Measurements from ENCODE around the gene PYCR2. TPM values are rescaled to one million over a fixed set of nuclear protein-coding genes. Genes with fewer than 3 reads are reported as not detected.

Gene PYCR2
- total and polyA plus RNA-seq, 10 of the 15 experiments (the other 5 are each of a cell fraction or from before 2014, with no cell fraction given), result 1.7 to 81.8 (median 54.9) TPM

DNA sequence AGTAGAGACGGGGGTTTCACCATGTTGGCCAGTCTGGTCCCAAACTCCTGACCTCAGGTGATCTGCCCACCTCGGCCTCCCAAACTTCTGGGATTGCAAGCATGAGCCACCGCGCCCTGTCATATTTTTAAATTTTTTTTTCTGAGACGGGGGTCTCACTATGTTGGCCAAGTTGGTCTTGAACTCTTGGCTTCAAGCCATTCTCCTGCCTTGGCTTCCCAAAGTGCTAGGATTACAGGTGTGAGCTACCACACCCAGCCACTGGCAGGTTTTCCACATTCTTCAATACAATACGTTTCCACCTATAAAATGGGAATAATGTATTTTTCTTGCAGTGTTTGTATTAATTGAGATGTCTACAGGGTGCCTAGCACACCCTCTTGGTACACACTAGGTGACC lies 31.7 kb downstream of the PYCR2 start:
- no peak for FAIRE-seq
- intact Hi-C loops (cut with micrococcal nuclease; ENCODE audit: unreplicated experiment), result no loop called here
- WGBS (ENCODE audit: insufficient coverage, insufficient replicate concordance, low lambda C conversion rate, missing lambda C conversion rate), result 71% methylated on average over 6 of the region's 6 CpGs
- Histone ChIP-seq H4K20me1 (ENCODE audit: control insufficient read depth, insufficient read depth) (no peaks in the 10 kb centered on the region), H3K27me3 (replicated peaks in 1 of 2; ENCODE audit: control insufficient read depth in 2 of 2, insufficient read depth in 2 of 2, low read length in 1 of 2) (no peaks in the 10 kb centered on the region), H3K9ac (ENCODE audit: control insufficient read depth, insufficient read depth, low read length) (no peak overlapping the region), H3K4me3 (no peak overlapping the region), H3K4me1 (ENCODE audit: control insufficient read depth, insufficient read depth, low read length) (peaks cover 10% of the 10 kb centered on the region), H3K27ac (ENCODE audit: control insufficient read depth, insufficient read depth) (no peak overlapping the region), H2AFZ (ENCODE audit: control insufficient read depth, low read depth, low read length) (no peak overlapping the region), H3K79me2 (ENCODE audit: control insufficient read depth, insufficient read depth, low read length) (no peaks in the 10 kb centered on the region), H3K36me3 (ENCODE audit: control insufficient read depth in 2 of 2, insufficient read depth in 2 of 2, low read length in 1 of 2) (no peaks in the 10 kb centered on the region), H3K4me2 (ENCODE audit: control insufficient read depth, insufficient read depth) (no peak overlapping the region), H3K9me3 (replicated peaks; ENCODE audit: control insufficient read depth, insufficient read depth, low read length) (no peaks in the 10 kb centered on the region)
- no peak for ATAC-seq
- no peak for TF ChIP-seq SREBF1 (IDR thresholded peaks at IDR 0.05; ENCODE audit: low read length)
- TF ChIP-seq NFYB (IDR thresholded peaks at IDR 0.05; ENCODE audit: insufficient read depth, low read depth, low read length), result no peak
- TF ChIP-seq ZZZ3 (IDR thresholded peaks at IDR 0.05; ENCODE audit: control insufficient read depth, insufficient read length, low read depth), result no peak
- no peak for TF ChIP-seq YY1 (IDR thresholded peaks at IDR 0.05; ENCODE audit: low read depth, low read length)
- TF ChIP-seq EZH2 (IDR thresholded peaks at IDR 0.05; ENCODE audit: borderline replicate concordance, control insufficient read depth, low read depth, low read length), result no peak
- TF ChIP-seq ZNF274 (IDR thresholded peaks at IDR 0.05; ENCODE audit: insufficient read depth, insufficient read length), result no peak
- TF ChIP-seq, protein P1, sequence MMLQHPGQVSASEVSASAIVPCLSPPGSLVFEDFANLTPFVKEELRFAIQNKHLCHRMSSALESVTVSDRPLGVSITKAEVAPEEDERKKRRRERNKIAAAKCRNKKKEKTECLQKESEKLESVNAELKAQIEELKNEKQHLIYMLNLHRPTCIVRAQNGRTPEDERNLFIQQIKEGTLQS (IDR thresholded peaks at IDR 0.05; ENCODE audit: borderline replicate concordance, extremely low read depth, low read depth, low read length), result no peak
- no peak for TF ChIP-seq EP300 (IDR thresholded peaks at IDR 0.05; ENCODE audit: borderline replicate concordance in 1 of 2, control insufficient read depth in 1 of 2, low read depth in 2 of 2, low read length in 2 of 2)
- no peak for TF ChIP-seq KDM1A (IDR thresholded peaks at IDR 0.05; ENCODE audit: borderline replicate concordance)
- DNase-seq (ENCODE audit: low read depth, low spot score), result no peak
- no TSS peak for BruUV-seq (replicated peaks)
- SMC1A ChIA-PET (ENCODE audit: uncharacterized antibody, unreplicated experiment), result no interaction called here
- POLR2A ChIA-PET, result no interaction called here
- CTCF ChIA-PET, result interaction anchor here (2.3 kb wide), 1 partner anchor 18 kb away, joined by 4 read pairs; no protein-coding TSS in a partner anchor
- RAD21 ChIA-PET (ENCODE audit: unreplicated experiment), result no interaction called here
- in situ Hi-C loops (cut with MboI), result no loop called here
